GM12878 (cell line): ENCODE results near the gene PAPPA. TPM values are rescaled to one million over a fixed set of nuclear protein-coding genes. Genes with fewer than 3 reads are reported as not detected.

Source experiments
- ATAC-seq: fragments of 200-7000 bp; cut with Tn5 transposase; 3 replicates; pipeline ENCODE4 v1.9.1; 2020; ENCODE audit warnings: mild to moderate bottlenecking, moderate library complexity
- BruUV-seq: library from RNA; stranded (reverse); fragments of 400-500 nt; replicated peaks from 2 replicates; lab custom pipeline; 2021; lab: Mats Ljungman, UMichigan
- CTCF ChIA-PET: fragments of 300-600 bp; sonication (Branson Sonifier 250); formaldehyde crosslinking; extraction: SDS; loops from one replicate; lab custom pipeline; 2021; ENCODE audit warnings: inconsistent platforms; lab: Yijun Ruan, JAX
- POLR2A ChIA-PET: fragments of 350-600 bp; formaldehyde crosslinking; extraction: SDS; loops from one replicate; lab custom pipeline; 2021; ENCODE audit warnings: inconsistent platforms; lab: Charles Lee
- RAD21 ChIA-PET: fragments of 300-600 bp; sonication (Branson Sonifier 250); formaldehyde crosslinking; loops from one replicate; lab custom pipeline; 2023; ENCODE audit warnings: antibody characterized with exemption; ENCODE audit not compliant: unreplicated experiment; lab: Charles Lee
- SMC1A ChIA-PET: fragments of 300-600 bp; sonication (Branson Sonifier 250); formaldehyde crosslinking; loops from one replicate; lab custom pipeline; 2023; ENCODE audit not compliant: unreplicated experiment, uncharacterized antibody; lab: Charles Lee
- DNase-seq: peaks from one replicate; pipeline ENCODE4 v3.0.0-alpha.2; 2011; ENCODE audit warnings: low read depth, low spot score
- FAIRE-seq: peaks from 3 replicates; lab custom pipeline; 2011; peaks lifted over from hg19 to GRCh38; lab: Jason Lieb, UNC
- H2AFZ ChIP-seq: 2 replicates; pipeline ENCODE4 v1.6.0; 2011; ENCODE audit warnings: low read depth, low read length, control low read depth; ENCODE audit not compliant: control insufficient read depth
- H3K27ac ChIP-seq: 2 replicates; pipeline ENCODE4 v1.5.1; 2011; ENCODE audit warnings: control low read depth; ENCODE audit not compliant: control insufficient read depth, insufficient read depth
- H3K27me3 ChIP-seq, 2 experiments: replicated peaks in 1 of 2; 2 replicates each; pipeline versions ENCODE4 v1.6.0 to v1.6.1; 2011; ENCODE audit warnings: low read length in 1 of 2; ENCODE audit not compliant: control insufficient read depth in 2 of 2, insufficient read depth in 2 of 2
- H3K36me3 ChIP-seq, 2 experiments: 2 replicates each; pipeline ENCODE4 v1.5.1; 2011; ENCODE audit warnings: low read length in 1 of 2; ENCODE audit not compliant: control insufficient read depth in 2 of 2, insufficient read depth in 2 of 2
- H3K4me1 ChIP-seq: 2 replicates; pipeline ENCODE4 v1.6.1; 2011; ENCODE audit warnings: mild to moderate bottlenecking, low read length, moderate library complexity, mixed read lengths; ENCODE audit not compliant: control insufficient read depth, insufficient read depth
- H3K4me2 ChIP-seq: 2 replicates; pipeline ENCODE4 v1.6.0; 2011; ENCODE audit warnings: control low read depth; ENCODE audit not compliant: control insufficient read depth, insufficient read depth
- H3K4me3 ChIP-seq: fragments of 200-600 bp; sonication (generic); 2 replicates; pipeline ENCODE4 v1.5.1; 2016
- H3K79me2 ChIP-seq: 2 replicates; pipeline ENCODE4 v1.6.0; 2011; ENCODE audit warnings: low read length; ENCODE audit not compliant: control insufficient read depth, insufficient read depth
- H3K9ac ChIP-seq: 2 replicates; pipeline ENCODE4 v1.8.0; 2011; ENCODE audit warnings: low read length, control low read depth, mixed read lengths; ENCODE audit not compliant: control insufficient read depth, insufficient read depth
- H3K9me3 ChIP-seq: replicated peaks from 3 replicates; pipeline ENCODE4 v1.5.1; 2011; ENCODE audit warnings: mild to moderate bottlenecking, low read length; ENCODE audit not compliant: control insufficient read depth, insufficient read depth
- H4K20me1 ChIP-seq: 2 replicates; pipeline ENCODE4 v1.6.0; 2011; ENCODE audit not compliant: control insufficient read depth, insufficient read depth
- EGR1 ChIP-seq, 2 experiments: IDR thresholded peaks; 1 replicate in 1 of 2; 2 replicates in 1 of 2; pipeline ENCODE4 v1.6.1; 2011 to 2012; ENCODE audit warnings: low read depth in 2 of 2, low read length in 2 of 2, borderline replicate concordance in 1 of 2, mild to moderate bottlenecking in 1 of 2, moderate library complexity in 1 of 2
- POLR2AphosphoS2 ChIP-seq: IDR thresholded peaks from 2 replicates; pipeline ENCODE4 v1.6.1; 2011; ENCODE audit warnings: low read depth, mild to moderate bottlenecking, low read length, improper control_type of control experiment, moderate library complexity
- ZNF217 ChIP-seq: fragments of 450-650 bp; IDR thresholded peaks from 2 replicates; pipeline ENCODE4 v1.6.1; 2017; ENCODE audit warnings: antibody characterized with exemption, mild to moderate bottlenecking
- ZNF687 ChIP-seq: fragments of 450-650 bp; IDR thresholded peaks from 2 replicates; pipeline ENCODE4 v1.6.1; 2017; ENCODE audit warnings: mild to moderate bottlenecking, moderate library complexity
- in situ Hi-C: fragments of 300-500 bp; cut with MboI; formaldehyde crosslinking; loops from 9 replicates; pipeline ENCODE4 v1.14.3; 2018; ENCODE audit warnings: mixed read lengths
- intact Hi-C: fragments of 100-400 bp; cut with micrococcal nuclease; formaldehyde crosslinking; loops from one replicate; pipeline ENCODE4 v1.14.2; 2022; ENCODE audit not compliant: unreplicated experiment
- polyA plus RNA-seq, 11 experiments: library from polyadenylated mRNA; depleted of rRNA in 4 of 11; unstranded in 6 of 11; stranded (reverse) in 5 of 11; fragments of >200 nt; fragmentation: Nextera tagmentation in 4 of 11; fragmentation: Illumina TruSeq in 1 of 11; extraction: Ambion mirVana in 4 of 11; extraction: Trizol in 1 of 11; gene quantifications; 1 replicate in 1 of 11; 2 replicates in 10 of 11; pipeline versions ENCODE4 v1.2.1 to v1.2.3, GENCODE V29; 2011 to 2016; ENCODE audit warnings: inconsistent platforms in 2 of 11, missing spikeins in 2 of 11, low read depth in 1 of 11
- total RNA-seq, 4 experiments: library from RNA; depleted of rRNA in 3 of 4; stranded (reverse); fragments of >200 nt in 3 of 4; fragmentation: Illumina TruSeq in 1 of 4; extraction: Trizol in 1 of 4; gene quantifications; 2 replicates each; pipeline versions ENCODE4 v1.2.1 to v1.2.3, GENCODE V29; 2013 to 2021

The PAPPA gene
- total and polyA plus RNA-seq, 10 of the 15 experiments (the other 5 are each of a cell fraction or from before 2014, with no cell fraction given) = under 0.01 to 0.19 (median 0.02) TPM; not detected in 4

GRCh38 chr9:116403171-116403570 is 249.6 kb downstream of the PAPPA start:
- no peak for TF ChIP-seq ZNF217
- no peak for TF ChIP-seq ZNF687
- no peak for TF ChIP-seq EGR1 (IDR thresholded peaks at IDR 0.05; ENCODE audit: borderline replicate concordance in 1 of 2, low read depth in 2 of 2, low read length in 2 of 2)
- no peak for TF ChIP-seq POLR2AphosphoS2
- H3K4me3 ChIP-seq = no peak overlapping the region
- H3K4me1 ChIP-seq = no peaks in the 10 kb centered on the region
- ChIA-PET POLR2A (interaction anchor here (0.9 kb wide), 1 partner anchor 9 kb away, joined by 6 read pairs; no protein-coding TSS in a partner anchor), SMC1A (no interaction called here), RAD21 (no interaction called here), CTCF (no interaction called here)
- no TSS peak for BruUV-seq
- H3K4me2 ChIP-seq = no peak overlapping the region
- H3K9me3 ChIP-seq = no peaks in the 10 kb centered on the region
- no peaks in the 10 kb centered on the region for H4K20me1 ChIP-seq
- DNase-seq (no peak), FAIRE-seq (no peak), ATAC-seq (no peak)
- intact Hi-C loops = no loop called here
- H3K36me3 ChIP-seq = no peaks in the 10 kb centered on the region
- H3K79me2 ChIP-seq = no peaks in the 10 kb centered on the region
- no peak overlapping the region for H2AFZ ChIP-seq
- H3K9ac ChIP-seq = no peak overlapping the region
- in situ Hi-C loops = no loop called here
- H3K27ac ChIP-seq = no peak overlapping the region
- no peaks in the 10 kb centered on the region for H3K27me3 ChIP-seq
